IPS DF 6.9 (cell line): Measurements from ENCODE around the gene MAST4.

Experiments
- DNase-seq: peaks from one replicate; pipeline ENCODE4 v3.0.0-alpha.2; 2013; ENCODE audit warnings: low read depth, low spot score
- H3K27ac ChIP-seq: one replicate; pipeline ENCODE4 v1.5.1; 2013; ENCODE audit warnings: low read length, control low read depth
- H3K27me3 ChIP-seq: 2 replicates; pipeline ENCODE4 v1.6.1; 2013; ENCODE audit warnings: mild to moderate bottlenecking, low read length; ENCODE audit not compliant: control insufficient read depth, insufficient read depth
- H3K36me3 ChIP-seq: 2 replicates; pipeline ENCODE4 v1.6.1; 2013; ENCODE audit warnings: low read length; ENCODE audit not compliant: control insufficient read depth, insufficient read depth
- H3K4me1 ChIP-seq: 2 replicates; pipeline ENCODE4 v1.6.1; 2013; ENCODE audit warnings: low read length; ENCODE audit not compliant: control insufficient read depth, insufficient read depth
- H3K4me3 ChIP-seq: 2 replicates; pipeline ENCODE4 v1.5.1; 2013; ENCODE audit warnings: mild to moderate bottlenecking, low read length
- H3K9me3 ChIP-seq: 2 replicates; pipeline ENCODE4 v1.6.1; 2013; ENCODE audit warnings: low read length, inconsistent platforms; ENCODE audit not compliant: control insufficient read depth, insufficient read depth
- WGBS: extraction: QIAGEN DNeasy Blood & Tissue Kit; methylation state at CpG from one replicate; pipeline ENCODE4 v1.1.7; 2013; ENCODE audit warnings: mixed read lengths, missing lambda C conversion rate; ENCODE audit not compliant: insufficient read length, insufficient coverage; 5-methylcytosine and 5-hydroxymethylcytosine counted together

The MAST4 gene

GRCh38 chr5:67216564-67216963 is 620.4 kb downstream of the MAST4 start:
- no peak for DNase-seq
- H3K36me3 ChIP-seq: no peaks in the 10 kb centered on the region
- H3K4me1 ChIP-seq: no peaks in the 10 kb centered on the region
- no peak overlapping the region for H3K27ac ChIP-seq
- no peaks in the 10 kb centered on the region for H3K27me3 ChIP-seq
- H3K9me3 ChIP-seq: no peaks in the 10 kb centered on the region
- WGBS: no CpG with 5 or more reads among the region's 1 CpG
- no peak overlapping the region for H3K4me3 ChIP-seq
